Endothelial cell of umbilical vein (primary cell): ENCODE results near the gene BAG1. TPM values are rescaled to one million over a fixed set of nuclear protein-coding genes. Genes with fewer than 3 reads are reported as not detected.

Experiments
- BruUV-seq: library from RNA; stranded (reverse); fragments of 400-500 nt; replicated peaks from 2 replicates; lab custom pipeline; 2021; lab: Mats Ljungman, UMichigan
- CTCF ChIA-PET: fragments of 300-600, 350-600 bp; sonication (Branson Sonifier 250); formaldehyde crosslinking; loops from one replicate; lab custom pipeline; 2021; ENCODE audit warnings: antibody characterized with exemption, inconsistent platforms; lab: Charles Lee
- POLR2A ChIA-PET: fragments of 300-600, 350-600 bp; sonication (Branson Sonifier 250); formaldehyde crosslinking; loops from one replicate; lab custom pipeline; 2021; ENCODE audit warnings: antibody characterized with exemption, inconsistent platforms; lab: Charles Lee
- DNase-seq: peaks from one replicate; pipeline ENCODE4 v3.0.0-alpha.2; 2011; ENCODE audit warnings: low read depth, low spot score
- FAIRE-seq: peaks from 2 replicates; lab custom pipeline; 2011; peaks lifted over from hg19 to GRCh38; lab: Jason Lieb, UNC
- H2AFZ ChIP-seq: 2 replicates; pipeline ENCODE4 v1.6.0; 2012; ENCODE audit warnings: low read depth, low read length, control low read depth, inconsistent platforms
- H3K27ac ChIP-seq: 2 replicates; pipeline ENCODE4 v1.5.1; 2011; ENCODE audit warnings: low read depth, mild to moderate bottlenecking, control low read depth, low read length, moderate library complexity; ENCODE audit not compliant: insufficient read depth
- H3K27me3 ChIP-seq, 2 experiments: 2 replicates each; pipeline versions ENCODE4 v1.6.0 to v1.6.1; 2011; ENCODE audit warnings: low read length in 2 of 2, mixed read lengths in 1 of 2; ENCODE audit not compliant: control insufficient read depth in 2 of 2, insufficient read depth in 2 of 2
- H3K36me3 ChIP-seq, 2 experiments: 2 replicates in 1 of 2; 3 replicates in 1 of 2; pipeline ENCODE4 v1.5.1; 2011; ENCODE audit warnings: low read length in 2 of 2, mild to moderate bottlenecking in 1 of 2, moderate library complexity in 1 of 2; ENCODE audit not compliant: control insufficient read depth in 2 of 2, insufficient read depth in 2 of 2; ENCODE audit errors: extremely low read depth in 1 of 2
- H3K4me1 ChIP-seq: 3 replicates; pipeline ENCODE4 v1.5.1; 2011; ENCODE audit warnings: mild to moderate bottlenecking, low read length; ENCODE audit not compliant: control insufficient read depth, insufficient read depth; ENCODE audit errors: extremely low read depth
- H3K4me2 ChIP-seq: 2 replicates; pipeline ENCODE4 v1.6.1; 2011; ENCODE audit warnings: low read length, control low read depth, mixed read lengths; ENCODE audit not compliant: insufficient read depth
- H3K4me3 ChIP-seq, 3 experiments: fragments of 200-600 bp in 1 of 3; sonication (generic), shearing (Covaris generic) in 1 of 3; replicated peaks in 1 of 3; 2 replicates each; pipeline ENCODE4 v1.5.1; 2011 to 2016; ENCODE audit warnings: control low read depth in 3 of 3, low read length in 3 of 3, mild to moderate bottlenecking in 2 of 3, inconsistent platforms in 1 of 3, low read depth in 1 of 3, moderate library complexity in 1 of 3; ENCODE audit not compliant: insufficient read depth in 1 of 3
- H3K79me2 ChIP-seq: 2 replicates; pipeline ENCODE4 v1.6.0; 2012; ENCODE audit warnings: low read length, inconsistent platforms; ENCODE audit not compliant: control insufficient read depth, insufficient read depth
- H3K9ac ChIP-seq: replicated peaks from 2 replicates; pipeline ENCODE3; 2011; ENCODE audit warnings: low read length, control low read depth; ENCODE audit not compliant: insufficient read depth; ENCODE audit errors: extremely low read depth
- H3K9me1 ChIP-seq: replicated peaks from 3 replicates; pipeline ENCODE4 v1.6.0; 2011; ENCODE audit warnings: mild to moderate bottlenecking, low read length; ENCODE audit not compliant: control insufficient read depth, insufficient read depth; ENCODE audit errors: extremely low read depth
- H3K9me3 ChIP-seq: replicated peaks from 2 replicates; pipeline ENCODE4 v1.5.1; 2012; ENCODE audit warnings: low read length, inconsistent platforms; ENCODE audit not compliant: control insufficient read depth, insufficient read depth
- H4K20me1 ChIP-seq: replicated peaks from 2 replicates; pipeline ENCODE3; 2011; ENCODE audit warnings: mild to moderate bottlenecking, low read length; ENCODE audit not compliant: control insufficient read depth, insufficient read depth; ENCODE audit errors: extremely low read depth
- CTCF ChIP-seq, 2 donors: IDR thresholded peaks; 1 replicate in 1 of 2; 2 replicates in 1 of 2; pipeline ENCODE4 v1.5.1; 2011; ENCODE audit warnings: low read length in 2 of 2, mild to moderate bottlenecking in 2 of 2, moderate library complexity in 2 of 2, control low read depth in 1 of 2, inconsistent platforms in 1 of 2, low read depth in 1 of 2; ENCODE audit not compliant: insufficient read depth in 1 of 2; ENCODE audit errors: extremely low read depth in 1 of 2
- EZH2 ChIP-seq: IDR thresholded peaks from 2 replicates; pipeline ENCODE4 v1.6.1; 2012; ENCODE audit warnings: borderline replicate concordance, low read depth, mild to moderate bottlenecking, moderate library complexity, low read length, inconsistent platforms; ENCODE audit not compliant: severe bottlenecking
- FOS ChIP-seq: IDR thresholded peaks from 2 replicates; pipeline ENCODE4 v1.6.1; 2011; ENCODE audit warnings: mild to moderate bottlenecking, low read length, moderate library complexity, borderline replicate concordance; ENCODE audit not compliant: insufficient read depth
- GATA2 ChIP-seq: IDR thresholded peaks from 2 replicates; pipeline ENCODE4 v1.7.0; 2011; ENCODE audit warnings: low read depth, mild to moderate bottlenecking, moderate library complexity, mixed read lengths, low read length; ENCODE audit not compliant: insufficient read length, insufficient read depth
- JUN ChIP-seq: IDR thresholded peaks from 2 replicates; pipeline ENCODE4 v1.6.1; 2011; ENCODE audit warnings: borderline replicate concordance, low read depth; ENCODE audit not compliant: insufficient read length, insufficient read depth
- MAX ChIP-seq: IDR thresholded peaks from 2 replicates; pipeline ENCODE4 v1.6.1; 2011; ENCODE audit not compliant: insufficient read depth, insufficient read length
- MYC ChIP-seq: IDR thresholded peaks from one replicate; pipeline ENCODE4 v1.6.1; 2011; ENCODE audit warnings: mild to moderate bottlenecking, low read depth, low read length
- POLR2AphosphoS5 ChIP-seq: IDR thresholded peaks from 2 replicates; pipeline ENCODE4 v1.6.1; 2012; ENCODE audit warnings: low read depth, mild to moderate bottlenecking, control low read depth, low read length, moderate library complexity; ENCODE audit not compliant: insufficient read depth
- dilution Hi-C: fragments of 300-500 bp; cut with MboI; formaldehyde crosslinking; loops from one replicate; pipeline ENCODE4 v1.15.0; 2019; ENCODE audit warnings: low sequenced_read_pairs; ENCODE audit not compliant: extremely low pct_ligation_motif_present
- intact Hi-C: fragments of 100-400 bp; cut with micrococcal nuclease; formaldehyde crosslinking; loops from one replicate; pipeline ENCODE4 v1.10.0; 2022
- polyA plus RNA-seq, 4 experiments: library from polyadenylated mRNA; depleted of rRNA in 3 of 4; stranded (reverse) in 3 of 4; unstranded in 1 of 4; fragments of >200 nt; gene quantifications; 2 replicates each; pipeline versions ENCODE4 v1.2.1 to v1.2.3, GENCODE V29; 2011 to 2012; ENCODE audit warnings: missing spikeins in 1 of 4
- total RNA-seq: library from RNA; stranded (reverse); gene quantifications from 2 replicates; pipeline ENCODE4 v1.2.3, GENCODE V29; 2021

Gene BAG1
- total and polyA plus RNA-seq, 2 donors (not counting 3 experiments of a cell fraction or from before 2014, with no cell fraction given) = 44.6 to 87.4 TPM

GRCh38 chr9:33311953-33312352 is 47.4 kb upstream of the BAG1 start:
- H4K20me1 ChIP-seq = no peaks in the 10 kb centered on the region
- no peak for FAIRE-seq
- H3K9ac ChIP-seq = no peak overlapping the region
- TF ChIP-seq POLR2AphosphoS5 = no peak
- TF ChIP-seq GATA2 = no peak
- TF ChIP-seq FOS = peak; percentile 10
- TF ChIP-seq CTCF (IDR thresholded peaks at IDR 0.05; ENCODE audit: extremely low read depth in 1 of 2, insufficient read depth in 1 of 2, low read depth in 1 of 2, low read length in 2 of 2) = no peak
- no peak for TF ChIP-seq MYC
- TF ChIP-seq EZH2 = no peak
- no peak for TF ChIP-seq MAX
- TF ChIP-seq JUN = no peak
- DNase-seq = no peak
- H3K79me2 ChIP-seq = no peaks in the 10 kb centered on the region
- intact Hi-C loops (no loop called here), dilution Hi-C loops (no loop called here)
- POLR2A ChIA-PET = no interaction called here
- no peaks in the 10 kb centered on the region for H3K9me3 ChIP-seq
- CTCF ChIA-PET = no interaction called here
- no peak overlapping the region for H2AFZ ChIP-seq
- H3K4me2 ChIP-seq = no peak overlapping the region
- no peak overlapping the region for H3K4me3 ChIP-seq
- no peaks in the 10 kb centered on the region for H3K27me3 ChIP-seq
- H3K36me3 ChIP-seq = peaks cover 18 to 31% of the 10 kb centered on the region in 2 experiments
- H3K4me1 ChIP-seq = peaks cover 16% of the 10 kb centered on the region
- H3K27ac ChIP-seq = no peak overlapping the region
- no peaks in the 10 kb centered on the region for H3K9me1 ChIP-seq
- no TSS peak for BruUV-seq
